GM12878 (cell line): ENCODE data around the gene PPT2. TPM values are rescaled to one million over a fixed set of nuclear protein-coding genes. Genes with fewer than 3 reads are reported as not detected.
A peak's percentile ranks its signal among the peaks of the same experiment; 100 is the strongest.

Source experiments
- MLLT1 ChIP-seq: fragments of 450-650 bp; IDR thresholded peaks from 2 replicates; pipeline ENCODE4 v1.6.1; 2016; ENCODE audit warnings: mild to moderate bottlenecking
- RELB ChIP-seq: fragments of 450-650 bp; IDR thresholded peaks from 2 replicates; pipeline ENCODE4 v1.6.1; 2017; ENCODE audit warnings: low read depth, mild to moderate bottlenecking, moderate library complexity
- SMC3 ChIP-seq: IDR thresholded peaks from 2 replicates; pipeline ENCODE4 v1.6.1; 2011; ENCODE audit warnings: low read length, improper control_type of control experiment, borderline replicate concordance
- SREBF1 ChIP-seq: IDR thresholded peaks from 2 replicates; pipeline ENCODE4 v1.6.1; 2012; ENCODE audit warnings: mild to moderate bottlenecking, low read length
- SUZ12 ChIP-seq: fragments of 200-600 bp; sonication (generic); IDR thresholded peaks from one replicate; pipeline ENCODE4 v1.6.1; 2018; ENCODE audit warnings: antibody characterized with exemption, mild to moderate bottlenecking; ENCODE audit not compliant: unreplicated experiment
- ZNF207 ChIP-seq: fragments of 450-650 bp; IDR thresholded peaks from 2 replicates; pipeline ENCODE4 v1.6.1; 2014; ENCODE audit warnings: antibody characterized with exemption, mild to moderate bottlenecking, borderline replicate concordance
- ZNF217 ChIP-seq: fragments of 450-650 bp; IDR thresholded peaks from 2 replicates; pipeline ENCODE4 v1.6.1; 2017; ENCODE audit warnings: antibody characterized with exemption, mild to moderate bottlenecking
- polyA plus RNA-seq, 11 experiments: library from polyadenylated mRNA; depleted of rRNA in 4 of 11; unstranded in 6 of 11; stranded (reverse) in 5 of 11; fragments of >200 nt; fragmentation: Nextera tagmentation in 4 of 11; fragmentation: Illumina TruSeq in 1 of 11; extraction: Ambion mirVana in 4 of 11; extraction: Trizol in 1 of 11; gene quantifications; 1 replicate in 1 of 11; 2 replicates in 10 of 11; pipeline versions ENCODE4 v1.2.1 to v1.2.3, GENCODE V29; 2011 to 2016; ENCODE audit warnings: inconsistent platforms in 2 of 11, missing spikeins in 2 of 11, low read depth in 1 of 11
- total RNA-seq, 4 experiments: library from RNA; depleted of rRNA in 3 of 4; stranded (reverse); fragments of >200 nt in 3 of 4; fragmentation: Illumina TruSeq in 1 of 4; extraction: Trizol in 1 of 4; gene quantifications; 2 replicates each; pipeline versions ENCODE4 v1.2.1 to v1.2.3, GENCODE V29; 2013 to 2021

PPT2 gene
- total and polyA plus RNA-seq, 10 of the 15 experiments (the other 5 are each of a cell fraction or from before 2014, with no cell fraction given): 1.3 to 25.5 (median 5.5) TPM

GRCh38 chr6:32195902-32196681, 42.2 kb downstream of the PPT2 start (continued):
- peak; percentile 96 for TF ChIP-seq MLLT1
- peak; percentile 78 for TF ChIP-seq RELB
- TF ChIP-seq ZNF217: no peak
- peak; percentile 96 for TF ChIP-seq ZNF207
- peak; percentile 13; the same call in 1 of the 2 replicates for TF ChIP-seq SMC3
- no peak for TF ChIP-seq SREBF1
- TF ChIP-seq SUZ12: no peak
